Thymus (tissue), 11 donors: ENCODE data around the gene DCBLD2. TPM values are rescaled to one million over a fixed set of nuclear protein-coding genes. Genes with fewer than 3 reads are reported as not detected.

Source experiments
- DNase-seq, 9 donors: peaks; one replicate each; pipeline ENCODE4 v3.0.0-alpha.2; 2013; ENCODE audit warnings: low spot score in 9 of 9, low read depth in 6 of 9, missing footprints in 1 of 9
- H3K27ac ChIP-seq, 2 donors: one replicate each; pipeline ENCODE4 v1.5.1; 2013; ENCODE audit warnings: control low read depth in 1 of 2, low read depth in 1 of 2, low read length in 1 of 2, mild to moderate bottlenecking in 1 of 2, moderate library complexity in 1 of 2
- H3K27me3 ChIP-seq, 2 donors: one replicate each; pipeline ENCODE4 v1.5.1; 2013; ENCODE audit warnings: low read length in 1 of 2; ENCODE audit not compliant: control insufficient read depth in 2 of 2, insufficient read depth in 1 of 2
- H3K36me3 ChIP-seq, 2 donors: one replicate each; pipeline ENCODE4 v1.5.1; 2013; ENCODE audit warnings: low read length in 1 of 2, mild to moderate bottlenecking in 1 of 2, moderate library complexity in 1 of 2; ENCODE audit not compliant: control insufficient read depth in 2 of 2, insufficient read depth in 2 of 2
- H3K4me1 ChIP-seq, 2 donors: one replicate each; pipeline ENCODE4 v1.5.1; 2013; ENCODE audit warnings: low read length in 2 of 2; ENCODE audit not compliant: control insufficient read depth in 2 of 2, insufficient read depth in 2 of 2
- H3K4me3 ChIP-seq, 2 donors: one replicate each; pipeline ENCODE4 v1.5.1; 2013; ENCODE audit warnings: low read length in 2 of 2, control low read depth in 1 of 2, mild to moderate bottlenecking in 1 of 2
- H3K9me3 ChIP-seq, 2 donors: one replicate each; pipeline ENCODE4 v1.5.1; 2013; ENCODE audit warnings: low read length in 1 of 2, mild to moderate bottlenecking in 1 of 2; ENCODE audit not compliant: control insufficient read depth in 2 of 2, insufficient read depth in 1 of 2
- WGBS: extraction: QIAGEN DNeasy Blood & Tissue Kit; methylation state at CpG from one replicate; pipeline ENCODE4 v1.1.7; 2013; 5-methylcytosine and 5-hydroxymethylcytosine counted together
- polyA plus RNA-seq: library from polyadenylated mRNA; stranded (reverse); fragments of 200-250 nt; gene quantifications from one replicate; pipeline ENCODE4 v1.2.3, GENCODE V29; 2013
- total RNA-seq: library from RNA; stranded (reverse); fragments of 120-200 nt; gene quantifications from one replicate; pipeline ENCODE4 v1.2.4, GENCODE V29; 2013
- donor health status: healthy.

Gene DCBLD2
- total and polyA plus RNA-seq, 2 donors: 5.5 to 9.9 TPM

GRCh38 chr3:98777286-98777685 lies 124.2 kb downstream of the DCBLD2 start:
- DNase-seq: no peak
- Histone ChIP-seq H3K4me3 (no peak overlapping the region), H3K9me3 (no peaks in the 10 kb centered on the region), H3K4me1 (no peaks in the 10 kb centered on the region), H3K27ac (no peak overlapping the region), H3K36me3 (peaks cover 16 to 19% of the 10 kb centered on the region in 2 donors), H3K27me3 (no peaks in the 10 kb centered on the region)
- WGBS: 98% methylated on average over 2 of the region's 2 CpGs

GRCh38 chr3:98776140-98776493 lies 125.4 kb downstream of the DCBLD2 start:
- Histone ChIP-seq H3K9me3 (no peaks in the 10 kb centered on the region), H3K27me3 (no peaks in the 10 kb centered on the region), H3K27ac (no peak overlapping the region), H3K36me3 (peaks cover 11 to 19% of the 10 kb centered on the region in 2 donors), H3K4me1 (no peaks in the 10 kb centered on the region), H3K4me3 (no peak overlapping the region)
- no peak for DNase-seq

DNA sequence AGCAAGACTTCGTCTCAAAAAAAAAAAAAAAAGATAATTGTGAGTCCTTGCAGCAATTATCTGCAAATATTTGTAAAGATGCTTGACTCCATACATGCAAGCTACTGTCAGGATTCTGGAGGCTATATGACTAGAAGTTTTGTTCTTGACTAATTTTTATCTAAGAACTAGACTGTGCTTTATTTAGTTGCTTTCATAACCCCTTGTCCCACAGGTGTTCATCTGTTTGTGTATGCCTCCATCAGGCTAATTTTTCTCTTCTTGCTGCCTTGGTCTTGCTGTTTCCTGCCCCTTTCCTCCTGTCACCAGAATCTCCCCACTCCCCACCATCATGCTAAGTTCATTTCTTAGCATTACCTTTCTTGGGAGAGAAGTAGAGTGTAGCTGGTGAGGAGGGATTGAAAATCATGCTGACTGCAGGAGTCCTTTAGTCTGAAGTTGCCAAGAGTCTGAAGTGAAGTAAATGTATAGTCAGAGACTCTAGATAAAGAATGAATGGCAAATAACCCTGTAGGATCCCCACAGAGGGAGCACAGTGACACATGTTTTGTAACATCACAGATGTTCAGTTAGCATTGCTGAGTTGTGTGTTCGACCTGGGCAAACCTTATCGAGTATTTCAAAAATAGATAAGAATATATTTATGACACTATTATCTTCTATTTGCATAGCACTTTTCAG lies 125.9 kb downstream of the DCBLD2 start:
- Histone ChIP-seq H3K4me3 (no peak overlapping the region), H3K36me3 (peaks cover 11 to 18% of the 10 kb centered on the region in 2 donors), H3K4me1 (peaks cover 0 to under 1% of the 10 kb centered on the region in 2 donors), H3K27ac (no peak overlapping the region), H3K9me3 (no peaks in the 10 kb centered on the region), H3K27me3 (no peaks in the 10 kb centered on the region)
- DNase-seq: no peak
- 98% methylated on average over 3 of the region's 3 CpGs for WGBS

DNA sequence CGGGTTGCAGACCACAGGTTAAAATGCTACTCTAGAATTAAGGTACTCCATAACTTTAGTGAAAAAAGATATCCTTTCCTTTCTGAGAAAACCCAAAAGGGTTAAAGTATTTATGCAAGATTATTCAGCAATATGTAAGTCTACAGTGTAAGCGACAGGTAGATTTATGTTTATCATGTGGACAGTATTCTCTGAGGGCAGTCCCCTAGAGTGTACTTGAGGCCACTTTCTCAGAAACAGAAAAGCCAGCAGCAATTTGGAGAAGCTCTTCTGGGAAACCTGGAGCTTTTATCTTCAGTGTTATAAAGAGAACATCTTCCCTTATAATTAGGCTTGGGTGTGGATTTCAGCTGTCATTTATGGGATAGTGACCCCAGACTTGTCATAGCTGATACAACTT lies 129.5 kb downstream of the DCBLD2 start:
- 95% methylated on average over 2 of the region's 2 CpGs for WGBS
- no peak overlapping the region for H3K4me3 ChIP-seq
- H3K9me3 ChIP-seq: no peaks in the 10 kb centered on the region
- H3K27ac ChIP-seq: no peak overlapping the region
- H3K36me3 ChIP-seq: peaks cover 3 to 8% of the 10 kb centered on the region in 2 donors
- H3K4me1 ChIP-seq: peaks cover 0 to 7% of the 10 kb centered on the region in 2 donors
- H3K27me3 ChIP-seq: no peaks in the 10 kb centered on the region
- DNase-seq: no peak

- 13% methylated on average over 8 of the region's 8 CpGs for WGBS
- DNase-seq: no peak
- H3K36me3 ChIP-seq: no peaks in the 10 kb centered on the region
- H3K4me1 ChIP-seq: peaks cover 0 to 7% of the 10 kb centered on the region in 2 donors
- no peak overlapping the region for H3K4me3 ChIP-seq
- no peaks in the 10 kb centered on the region for H3K9me3 ChIP-seq
- no peaks in the 10 kb centered on the region for H3K27me3 ChIP-seq
- H3K27ac ChIP-seq: peak overlapping the region in 1 of 2 donors; percentile 4
Measured at GRCh38 chr3:98770261-98771039, 131.0 kb downstream of the DCBLD2 start.

GRCh38 chr3:98769448-98769847 lies 132.0 kb downstream of the DCBLD2 start:
- Histone ChIP-seq H3K4me3 (no peak overlapping the region), H3K36me3 (no peaks in the 10 kb centered on the region), H3K27ac (no peak overlapping the region), H3K9me3 (no peaks in the 10 kb centered on the region), H3K4me1 (peaks cover 0 to 7% of the 10 kb centered on the region in 2 donors), H3K27me3 (no peaks in the 10 kb centered on the region)
- no peak for DNase-seq

DNA sequence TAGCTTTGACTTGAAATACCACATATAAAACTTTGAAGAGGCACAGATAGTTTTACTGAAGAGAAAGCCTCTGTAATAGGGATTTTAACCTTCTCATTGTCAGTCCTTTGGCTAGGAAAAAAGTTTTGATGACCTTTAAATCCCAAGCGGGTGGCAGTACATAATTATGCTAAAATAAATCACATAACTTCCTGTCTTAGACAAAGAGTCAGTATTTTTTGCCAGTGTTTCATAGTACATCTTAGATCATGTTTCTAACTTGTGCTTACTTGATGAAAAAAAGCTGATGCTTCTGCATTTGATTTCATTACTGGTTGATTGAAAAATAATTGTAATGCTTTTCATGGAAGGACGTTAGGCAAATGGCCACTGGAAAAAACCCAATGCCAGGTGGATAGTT lies 132.5 kb downstream of the DCBLD2 start:
- no peak overlapping the region for H3K4me3 ChIP-seq
- H3K36me3 ChIP-seq: no peaks in the 10 kb centered on the region
- H3K4me1 ChIP-seq: peaks cover 0 to 7% of the 10 kb centered on the region in 2 donors
- WGBS: 91% methylated on average over 2 of the region's 2 CpGs
- no peaks in the 10 kb centered on the region for H3K9me3 ChIP-seq
- H3K27ac ChIP-seq: no peak overlapping the region
- no peak for DNase-seq
- no peaks in the 10 kb centered on the region for H3K27me3 ChIP-seq

DNA sequence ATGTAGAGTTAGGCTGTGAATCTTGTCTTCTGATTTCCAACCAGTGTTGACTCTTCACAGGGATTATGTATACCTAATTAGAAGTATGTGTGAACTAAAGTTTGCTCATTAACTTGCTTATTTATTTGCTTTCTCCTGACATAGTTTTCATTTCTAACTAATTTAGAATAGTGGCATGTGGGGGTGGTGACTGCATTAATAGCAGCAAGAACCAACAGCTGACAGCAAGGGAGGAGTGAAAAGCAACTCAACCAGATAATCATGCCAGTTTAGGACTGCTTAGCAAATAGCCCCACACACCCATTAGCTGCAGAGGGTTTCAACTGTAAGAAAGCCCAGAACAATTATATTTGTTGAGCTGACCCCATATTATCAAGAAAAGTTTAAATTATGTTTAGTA lies 134.6 kb downstream of the DCBLD2 start:
- peaks cover 12 to 18% of the 10 kb centered on the region in 2 donors for H3K4me1 ChIP-seq
- no peaks in the 10 kb centered on the region for H3K27me3 ChIP-seq
- no peak overlapping the region for H3K27ac ChIP-seq
- DNase-seq: no peak
- no peaks in the 10 kb centered on the region for H3K9me3 ChIP-seq
- no peaks in the 10 kb centered on the region for H3K36me3 ChIP-seq
- no peak overlapping the region for H3K4me3 ChIP-seq

- Histone ChIP-seq H3K36me3 (no peaks in the 10 kb centered on the region), H3K4me3 (no peak overlapping the region), H3K9me3 (no peaks in the 10 kb centered on the region), H3K27ac (no peak overlapping the region), H3K4me1 (peaks cover 15 to 18% of the 10 kb centered on the region in 2 donors), H3K27me3 (no peaks in the 10 kb centered on the region)
- 70% methylated on average over 4 of the region's 4 CpGs for WGBS
- no peak for DNase-seq
Measured at GRCh38 chr3:98765721-98766120, 135.8 kb downstream of the DCBLD2 start.
